Esophagus muscularis mucosa (tissue), 4 donors: ENCODE data around the gene PSORS1C1. TPM values are rescaled to one million over a fixed set of nuclear protein-coding genes. Genes with fewer than 3 reads are reported as not detected.

Source experiments
- DNase-seq: peaks from one replicate; pipeline ENCODE4 v3.0.0-alpha.2; 2017; ENCODE audit errors: extremely low spot score
- H3K27ac ChIP-seq, 4 donors: fragments of 200-600 bp; sonication (generic); replicated peaks in 1 of 4; 1 replicate in 3 of 4; 2 replicates in 1 of 4; pipeline ENCODE4 v1.5.1; 2016 to 2019; ENCODE audit warnings: mild to moderate bottlenecking in 1 of 4
- H3K27me3 ChIP-seq, 4 donors: fragments of 200-600 bp; sonication (generic); one replicate each; pipeline versions ENCODE4 v1.5.1 to v1.6.0; 2016 to 2019
- H3K36me3 ChIP-seq, 4 donors: fragments of 200-600 bp; sonication (generic); one replicate each; pipeline ENCODE4 v1.5.1; 2016 to 2019
- H3K4me1 ChIP-seq, 4 donors: fragments of 200-600 bp; sonication (generic); one replicate each; pipeline ENCODE4 v1.5.1; 2016 to 2019
- H3K4me3 ChIP-seq, 4 donors: fragments of 200-600 bp; sonication (generic); 1 replicate in 2 of 4; 2 replicates in 2 of 4; pipeline ENCODE4 v1.5.1; 2016 to 2019; ENCODE audit warnings: mild to moderate bottlenecking in 4 of 4, moderate library complexity in 1 of 4
- H3K9me3 ChIP-seq, 4 donors: fragments of 200-600 bp; sonication (generic); 1 replicate in 3 of 4; 2 replicates in 1 of 4; pipeline ENCODE4 v1.5.1; 2016 to 2019
- EP300 ChIP-seq: sonication (generic); formaldehyde crosslinking; IDR thresholded peaks from one replicate; pipeline ENCODE4 v1.6.1; 2017; ENCODE audit warnings: antibody characterized with exemption
- POLR2A ChIP-seq: fragments of 450-650 bp; IDR thresholded peaks from one replicate; pipeline ENCODE4 v1.6.1; 2017; ENCODE audit warnings: antibody characterized with exemption, moderate library complexity, mild to moderate bottlenecking, low read depth
- POLR2AphosphoS5 ChIP-seq, 2 donors: sonication (generic); formaldehyde crosslinking; IDR thresholded peaks; one replicate each; pipeline ENCODE4 v1.6.1; 2017; ENCODE audit warnings: antibody characterized with exemption in 2 of 2
- WGBS: methylation state at CpG from one replicate; pipeline ENCODE4 v1.1.5; 2018; 5-methylcytosine and 5-hydroxymethylcytosine counted together
- intact Hi-C: fragments of 100-400 bp; cut with DNase I; formaldehyde crosslinking; loops from one replicate; pipeline ENCODE4 v1.15.1; 2023
- total RNA-seq, 4 donors: library from RNA; depleted of rRNA; stranded (reverse); fragments of >200 nt; gene quantifications; one replicate each; pipeline versions ENCODE4 v1.1.0 to v1.2.1, GENCODE V29; 2016
- TF ChIP-seq, protein P1 (sequence below), 3 experiments: fragments of 200-600 bp in 2 of 3; fragments of 450-650 bp in 1 of 3; sonication (generic) in 2 of 3; IDR thresholded peaks; one replicate each; pipeline ENCODE4 v1.5.1; 2017 to 2019; ENCODE audit warnings: antibody characterized with exemption in 3 of 3, mild to moderate bottlenecking in 2 of 3, moderate library complexity in 1 of 3

PSORS1C1 gene
- total RNA-seq, 4 donors from 2014 or later = 0.34 to 1.2 (median 1.1) TPM

DNA sequence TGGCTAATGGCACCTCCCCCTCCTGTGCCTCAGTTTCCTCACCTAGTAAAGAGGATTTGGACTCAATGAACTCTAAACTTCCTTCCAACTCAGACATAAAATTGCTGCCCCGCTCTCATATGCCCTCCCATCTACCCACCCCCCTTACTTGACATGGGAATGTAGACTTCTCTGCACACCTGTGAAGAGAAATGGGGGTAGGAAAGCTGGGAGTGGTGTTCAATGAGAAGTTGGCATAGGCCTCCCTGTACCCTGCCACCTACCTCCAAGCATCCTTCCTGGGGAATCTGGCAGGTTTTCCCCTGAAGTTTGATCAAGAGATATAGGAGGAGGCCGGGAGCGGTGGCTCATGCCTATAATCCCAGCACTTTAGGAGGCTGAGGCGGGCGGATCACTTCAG, 59.8 kb downstream of the PSORS1C1 start:
- no peak for DNase-seq
- peaks cover 0 to 9% (median 6%) of the 10 kb centered on the region in 4 donors for H3K4me1 ChIP-seq
- H3K27me3 ChIP-seq = peaks cover 0 to 8% (median 0%) of the 10 kb centered on the region in 4 donors
- no peaks in the 10 kb centered on the region for H3K9me3 ChIP-seq
- H3K27ac ChIP-seq = no peak overlapping the region
- H3K4me3 ChIP-seq = no peak overlapping the region
- intact Hi-C loops = no loop called here
- no peak for TF ChIP-seq EP300
- TF ChIP-seq POLR2A = no peak
- TF ChIP-seq POLR2AphosphoS5 (IDR thresholded peaks at IDR 0.05) = no peak
- TF ChIP-seq, protein P1, sequence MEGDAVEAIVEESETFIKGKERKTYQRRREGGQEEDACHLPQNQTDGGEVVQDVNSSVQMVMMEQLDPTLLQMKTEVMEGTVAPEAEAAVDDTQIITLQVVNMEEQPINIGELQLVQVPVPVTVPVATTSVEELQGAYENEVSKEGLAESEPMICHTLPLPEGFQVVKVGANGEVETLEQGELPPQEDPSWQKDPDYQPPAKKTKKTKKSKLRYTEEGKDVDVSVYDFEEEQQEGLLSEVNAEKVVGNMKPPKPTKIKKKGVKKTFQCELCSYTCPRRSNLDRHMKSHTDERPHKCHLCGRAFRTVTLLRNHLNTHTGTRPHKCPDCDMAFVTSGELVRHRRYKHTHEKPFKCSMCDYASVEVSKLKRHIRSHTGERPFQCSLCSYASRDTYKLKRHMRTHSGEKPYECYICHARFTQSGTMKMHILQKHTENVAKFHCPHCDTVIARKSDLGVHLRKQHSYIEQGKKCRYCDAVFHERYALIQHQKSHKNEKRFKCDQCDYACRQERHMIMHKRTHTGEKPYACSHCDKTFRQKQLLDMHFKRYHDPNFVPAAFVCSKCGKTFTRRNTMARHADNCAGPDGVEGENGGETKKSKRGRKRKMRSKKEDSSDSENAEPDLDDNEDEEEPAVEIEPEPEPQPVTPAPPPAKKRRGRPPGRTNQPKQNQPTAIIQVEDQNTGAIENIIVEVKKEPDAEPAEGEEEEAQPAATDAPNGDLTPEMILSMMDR (IDR thresholded peaks at IDR 0.05) = no peak
- 92% methylated on average over 5 of the region's 5 CpGs for WGBS
- H3K36me3 ChIP-seq = no peaks in the 10 kb centered on the region

DNA sequence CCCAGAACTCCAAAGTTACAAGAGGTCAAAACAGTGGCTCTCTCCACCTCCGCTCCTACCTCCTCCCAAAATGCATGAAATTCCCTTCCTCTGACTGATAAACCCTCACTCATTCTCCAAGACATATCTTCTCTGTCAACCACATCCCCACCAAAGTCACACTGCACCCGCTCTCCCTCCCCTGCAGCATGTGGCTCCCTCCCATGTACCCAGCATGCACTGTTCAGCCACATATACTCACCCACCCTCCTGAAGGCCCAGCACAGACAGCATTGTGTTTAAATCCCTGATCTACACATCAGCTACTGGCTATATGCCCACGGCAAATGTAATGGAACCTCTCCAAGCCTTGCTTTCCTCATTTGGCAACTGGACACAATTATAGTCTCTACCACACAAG, 61.4 kb downstream of the PSORS1C1 start:
- H3K4me1 ChIP-seq = peaks cover 0 to 16% (median 8%) of the 10 kb centered on the region in 4 donors
- H3K36me3 ChIP-seq = no peaks in the 10 kb centered on the region
- intact Hi-C loops = no loop called here
- 72% methylated on average over 3 of the region's 3 CpGs for WGBS
- DNase-seq = no peak
- H3K9me3 ChIP-seq = no peaks in the 10 kb centered on the region
- no peaks in the 10 kb centered on the region for H3K27me3 ChIP-seq
- no peak overlapping the region for H3K27ac ChIP-seq
- TF ChIP-seq POLR2AphosphoS5 (IDR thresholded peaks at IDR 0.05) = no peak
- TF ChIP-seq, protein P1 (IDR thresholded peaks at IDR 0.05) = no peak
- no peak for TF ChIP-seq EP300
- H3K4me3 ChIP-seq = no peak overlapping the region

DNA sequence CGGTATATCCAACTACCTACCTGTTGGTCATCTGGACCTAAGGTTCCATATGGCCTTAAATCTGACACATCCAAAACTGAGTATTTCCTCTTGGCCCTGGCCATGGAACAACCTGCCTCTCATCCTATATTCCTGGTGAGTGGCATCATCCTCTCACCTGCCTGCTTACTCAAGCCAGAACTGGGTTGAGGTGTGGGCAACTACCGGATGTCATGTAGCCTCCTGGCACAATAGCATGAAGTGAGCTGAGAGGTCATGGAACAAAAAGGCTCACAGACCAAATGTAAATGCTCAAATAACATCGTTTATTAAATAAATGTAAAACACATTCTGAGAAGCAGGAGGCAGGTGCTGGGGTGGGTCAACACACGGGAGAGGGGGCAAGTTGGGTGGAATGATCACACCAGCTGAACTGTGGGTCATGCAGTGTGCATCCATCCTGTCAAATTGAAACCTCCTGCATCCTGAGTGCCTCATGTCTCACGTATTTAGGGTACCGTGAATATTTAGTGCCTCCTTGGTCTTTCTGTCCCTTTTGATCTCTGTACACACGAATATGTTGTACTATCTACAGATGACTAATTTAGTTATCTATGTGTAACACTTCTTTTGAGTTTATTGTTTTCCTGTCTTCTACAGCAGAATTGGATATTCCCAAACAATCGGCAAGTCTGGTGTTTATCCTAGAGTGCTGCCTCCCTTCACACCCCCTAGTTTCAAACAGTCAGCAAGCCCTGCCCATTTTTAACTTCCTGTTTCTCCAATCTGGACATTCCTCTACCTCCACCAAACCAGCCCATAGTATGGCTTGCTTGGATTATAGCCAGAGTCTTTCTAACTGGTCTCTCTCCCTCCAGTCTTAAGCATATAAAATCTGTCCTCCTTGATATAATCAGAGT, 63.8 kb downstream of the PSORS1C1 start:
- DNase-seq = no peak
- H3K4me1 ChIP-seq = peaks cover 0 to 19% (median 6%) of the 10 kb centered on the region in 4 donors
- intact Hi-C loops = no loop called here
- no peaks in the 10 kb centered on the region for H3K9me3 ChIP-seq
- TF ChIP-seq POLR2A (no peak), EP300 (no peak), POLR2AphosphoS5 (IDR thresholded peaks at IDR 0.05) (no peak)
- TF ChIP-seq, protein P1 (IDR thresholded peaks at IDR 0.05) = no peak
- no peaks in the 10 kb centered on the region for H3K27me3 ChIP-seq
- no peak overlapping the region for H3K27ac ChIP-seq
- no peaks in the 10 kb centered on the region for H3K36me3 ChIP-seq
- H3K4me3 ChIP-seq = no peak overlapping the region
- 57% methylated on average over 8 of the region's 8 CpGs for WGBS

DNA sequence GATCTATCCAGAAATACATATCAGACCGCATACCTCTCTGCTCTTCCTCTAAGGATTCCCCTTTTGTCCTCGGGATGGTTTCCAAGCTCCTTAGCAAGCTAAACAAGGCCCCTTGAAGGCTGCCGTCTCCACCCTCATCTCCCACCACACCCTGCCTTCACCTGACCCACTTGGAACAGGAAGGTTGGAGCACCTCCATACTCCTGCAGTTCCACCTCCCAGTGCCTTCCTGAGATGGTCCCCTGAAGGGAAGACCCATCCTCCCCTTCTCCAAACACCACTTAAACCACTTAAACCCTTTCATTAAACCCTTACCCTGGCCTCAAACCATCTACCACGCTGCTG, 64.4 kb downstream of the PSORS1C1 start:
- H3K27me3 ChIP-seq = no peaks in the 10 kb centered on the region
- peaks cover 0 to 19% (median 6%) of the 10 kb centered on the region in 4 donors for H3K4me1 ChIP-seq
- H3K27ac ChIP-seq = no peak overlapping the region
- H3K36me3 ChIP-seq = no peaks in the 10 kb centered on the region
- no peak overlapping the region for H3K4me3 ChIP-seq
- intact Hi-C loops = no loop called here
- whole genome bisulfite sequencing = 78% methylated on average over 4 of the region's 4 CpGs
- TF ChIP-seq POLR2A = no peak
- TF ChIP-seq, protein P1 (IDR thresholded peaks at IDR 0.05) = no peak
- H3K9me3 ChIP-seq = no peaks in the 10 kb centered on the region
- no peak for DNase-seq

DNA sequence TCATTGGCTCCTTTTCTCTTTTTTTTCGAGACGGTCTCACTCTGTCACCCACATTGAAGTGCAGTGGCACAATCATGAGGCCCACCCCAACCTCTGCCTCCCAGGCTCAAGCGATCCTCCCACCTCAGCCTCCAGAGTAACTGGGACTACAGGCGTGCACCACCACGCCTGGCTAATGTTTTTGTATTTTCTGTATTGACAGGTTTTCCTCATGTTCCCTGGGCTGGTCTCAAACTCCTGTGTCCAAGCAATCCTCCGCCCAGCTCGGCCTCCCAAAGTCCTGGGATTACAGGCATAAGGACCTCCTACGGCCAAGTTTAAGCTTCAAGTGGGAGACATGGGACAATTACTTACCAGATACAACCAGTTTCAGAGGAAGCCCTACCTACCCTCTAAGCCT, 65.3 kb downstream of the PSORS1C1 start:
- WGBS = 97% methylated on average over 8 of the region's 8 CpGs
- no peak for DNase-seq
- intact Hi-C loops = no loop called here
- H3K27me3 ChIP-seq = no peaks in the 10 kb centered on the region
- no peaks in the 10 kb centered on the region for H3K9me3 ChIP-seq
- H3K36me3 ChIP-seq = no peaks in the 10 kb centered on the region
- H3K4me3 ChIP-seq = peak overlapping the region; percentile 26 to 52 (median 48)
- H3K4me1 ChIP-seq = peaks cover 0 to 19% (median 6%) of the 10 kb centered on the region in 4 donors
- H3K27ac ChIP-seq = peak overlapping the region in 1 of 4 donors; percentile 58
- TF ChIP-seq EP300 (no peak), POLR2A (no peak), POLR2AphosphoS5 (IDR thresholded peaks at IDR 0.05) (no peak)
- TF ChIP-seq, protein P1 (IDR thresholded peaks at IDR 0.05) = no peak
